GM19099 (cell line): ENCODE measurements around the gene KCNQ1.

Experiments
- POLR2A ChIP-seq: IDR thresholded peaks from 3 replicates; pipeline ENCODE4 v1.6.1; 2011; ENCODE audit warnings: low read depth; ENCODE audit not compliant: insufficient read length; ENCODE audit errors: extremely low read depth

Gene KCNQ1

DNA sequence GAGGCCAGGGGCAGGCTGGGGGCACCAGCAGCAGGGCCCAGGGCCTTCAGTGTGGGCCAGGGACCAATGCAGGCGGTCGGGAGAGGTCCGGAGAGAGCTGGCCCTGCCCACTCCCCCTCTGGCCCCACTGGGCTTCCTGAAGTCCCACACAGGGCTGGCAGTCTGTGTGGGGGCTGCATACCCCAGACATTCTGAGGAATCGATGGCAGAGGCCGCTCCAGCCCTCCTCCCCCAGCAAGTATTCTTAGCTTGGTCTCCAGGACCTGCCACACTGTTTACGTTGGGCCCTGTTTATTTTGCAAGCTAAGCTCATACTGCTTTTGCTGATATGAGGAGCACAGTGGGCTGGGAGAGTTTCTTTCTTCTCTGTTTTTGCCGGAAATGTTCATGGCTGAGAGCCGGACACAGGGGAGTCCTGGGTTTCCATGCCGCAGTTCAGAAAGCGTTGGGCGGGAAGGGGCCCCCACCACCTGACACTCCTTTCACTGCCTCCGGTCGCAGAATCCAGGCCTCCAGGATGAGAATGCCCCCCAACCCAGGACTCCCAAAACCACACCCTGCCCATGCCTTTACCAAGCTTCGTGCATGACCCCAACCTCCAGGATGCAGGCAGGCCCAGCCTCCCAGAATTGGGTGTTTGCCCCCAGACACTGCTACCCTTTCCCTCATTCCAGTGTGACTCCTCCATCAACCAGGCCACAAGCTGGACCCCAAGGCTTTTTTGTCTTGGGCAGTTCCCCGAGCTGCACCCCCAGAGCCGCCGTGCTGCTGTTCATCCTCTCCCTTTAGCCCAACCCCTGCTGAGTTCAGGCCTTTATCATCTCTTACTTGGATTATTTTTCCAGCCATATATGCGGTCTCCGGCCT is 336.8 kb downstream of the KCNQ1 start:
- TF ChIP-seq POLR2A: no peak

DNA sequence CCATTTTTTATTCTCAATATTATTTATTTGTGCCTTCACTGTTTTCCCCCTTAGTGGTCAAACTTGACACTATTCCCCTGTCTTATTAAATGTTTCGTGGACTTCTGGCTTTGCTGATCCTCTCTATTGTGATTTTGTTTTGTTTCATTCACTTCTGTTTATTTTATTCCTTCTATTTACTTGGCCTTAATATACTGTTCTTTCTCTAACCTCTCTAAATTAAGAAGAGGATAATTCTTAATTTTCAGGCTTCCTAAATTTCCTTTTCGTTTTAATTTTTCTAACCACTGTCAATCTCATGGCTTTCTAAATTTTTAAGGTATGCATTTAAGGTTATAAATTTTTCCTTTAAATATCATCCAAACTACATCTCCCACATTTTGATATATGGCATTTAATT is 338.0 kb downstream of the KCNQ1 start:
- TF ChIP-seq POLR2A: no peak

- no peak for TF ChIP-seq POLR2A
Measured at GRCh38 chr11:2783536-2784082, 338.8 kb downstream of the KCNQ1 start.

- TF ChIP-seq POLR2A: no peak
Measured at GRCh38 chr11:2787816-2788167, 343.0 kb downstream of the KCNQ1 start.

GRCh38 chr11:2788168-2789071 is 343.6 kb downstream of the KCNQ1 start:
- no peak for TF ChIP-seq POLR2A

- TF ChIP-seq POLR2A: no peak
Measured at GRCh38 chr11:2789331-2789730, 344.5 kb downstream of the KCNQ1 start.

- no peak for TF ChIP-seq POLR2A
Measured at GRCh38 chr11:2789791-2790567, 345.2 kb downstream of the KCNQ1 start.

DNA sequence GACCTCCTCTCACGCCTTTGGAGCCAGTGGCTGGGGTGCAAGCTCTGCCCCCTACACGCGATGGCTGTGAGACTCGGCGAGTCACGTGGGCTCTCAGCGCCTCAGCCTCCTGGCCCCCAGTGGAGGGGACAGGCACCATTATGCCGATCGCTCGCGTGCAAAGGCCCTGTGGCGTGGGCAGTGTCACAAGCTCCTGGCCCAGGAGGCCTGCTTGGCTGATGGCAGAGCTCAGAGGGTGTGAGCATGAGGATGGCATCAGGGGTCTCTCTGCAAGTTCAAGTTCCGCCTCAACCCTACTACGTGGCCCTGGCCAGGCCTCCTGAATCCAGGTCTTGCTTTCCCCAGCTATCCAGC is 345.7 kb downstream of the KCNQ1 start:
- TF ChIP-seq POLR2A: no peak

- no peak for TF ChIP-seq POLR2A
Measured at GRCh38 chr11:2791139-2791520, 346.3 kb downstream of the KCNQ1 start.

- no peak for TF ChIP-seq POLR2A
Measured at GRCh38 chr11:2791521-2792380, 346.9 kb downstream of the KCNQ1 start.

- TF ChIP-seq POLR2A: no peak
Measured at GRCh38 chr11:2792381-2793250, 347.8 kb downstream of the KCNQ1 start.

- no peak for TF ChIP-seq POLR2A
Measured at GRCh38 chr11:2793701-2794045, 348.9 kb downstream of the KCNQ1 start.
